KBM-7 (cell line): ENCODE measurements around the gene NOXRED1.

Experiments used
- DNase-seq: peaks from one replicate; pipeline ENCODE4 v3.0.0-alpha.2; 2015
- in situ Hi-C: fragments of 300-500 bp; cut with MboI; formaldehyde crosslinking; loops from 2 replicates; pipeline ENCODE4 v1.14.3; 2020; ENCODE audit warnings: low sequenced_read_pairs, low pct_unique_long_range_greater_than_20kb, mixed read lengths

The NOXRED1 gene

DNA sequence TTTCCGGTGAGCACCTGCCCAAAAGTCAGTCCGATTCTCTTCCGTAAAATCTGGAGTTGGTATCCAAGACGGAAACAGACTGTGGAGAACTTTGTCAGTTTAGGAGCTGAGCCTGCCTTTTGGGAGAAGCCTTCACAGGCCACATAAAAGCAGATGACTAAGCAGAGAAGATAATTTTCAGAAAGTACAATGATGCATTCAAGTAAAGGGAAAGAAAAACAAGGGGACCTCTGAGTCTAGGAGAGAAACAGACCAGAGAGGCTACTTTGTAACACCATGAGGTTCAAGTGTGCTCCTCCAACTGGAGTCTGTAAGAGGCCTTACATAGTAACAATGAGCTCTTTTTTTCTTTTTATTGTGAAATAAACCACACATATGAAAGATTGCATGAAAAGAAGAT is 67.5 kb downstream of the NOXRED1 start:
- no peak for DNase-seq
- in situ Hi-C loops = no loop called here

- DNase-seq = no peak
- in situ Hi-C loops = no loop called here
Measured at GRCh38 chr14:77353469-77354141, 69.7 kb downstream of the NOXRED1 start.

- peak; percentile 75 for DNase-seq
- in situ Hi-C loops = no loop called here
Measured at GRCh38 chr14:77347751-77348150, 75.6 kb downstream of the NOXRED1 start.

- in situ Hi-C loops = no loop called here
- no peak for DNase-seq
Measured at GRCh38 chr14:77346495-77346894, 76.8 kb downstream of the NOXRED1 start.

DNA sequence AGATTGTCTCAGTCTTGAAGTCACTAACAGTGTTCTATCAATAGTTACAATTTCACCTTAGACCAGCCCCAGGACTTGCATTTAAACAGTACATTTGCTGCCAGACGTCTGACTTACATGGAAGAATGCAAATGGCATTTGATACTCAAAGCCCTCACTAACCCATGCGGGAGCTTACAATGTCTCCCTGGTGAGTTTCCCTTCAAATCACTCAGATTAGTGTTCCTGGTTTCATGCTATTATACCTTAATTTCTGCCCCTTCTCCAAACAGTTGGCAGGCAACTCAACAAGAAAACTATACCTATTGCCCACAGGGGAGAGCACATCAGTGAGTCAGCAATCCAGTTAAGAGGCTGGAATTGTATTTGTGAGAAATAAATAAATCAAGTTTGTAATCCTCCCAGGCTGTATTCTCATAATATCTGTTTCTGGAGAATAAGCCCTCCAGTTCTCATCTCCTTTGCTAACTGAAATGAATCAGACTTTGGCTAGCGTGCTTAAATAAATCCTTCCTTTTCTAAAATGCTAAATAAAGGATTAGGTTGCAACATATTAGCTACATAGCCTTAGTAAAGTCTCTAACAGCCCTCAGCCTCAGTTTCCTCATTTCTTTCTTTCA is 78.8 kb downstream of the NOXRED1 start:
- no peak for DNase-seq
- in situ Hi-C loops = no loop called here
